Rectal smooth muscle tissue (tissue), 1 donor: ENCODE measurements around the gene EPN1.

ENCODE experiments used
- H3K27ac ChIP-seq: one replicate; pipeline ENCODE4 v1.7.0; 2013; ENCODE audit warnings: low read depth, low read length, inconsistent platforms
- H3K27me3 ChIP-seq: one replicate; pipeline ENCODE4 v1.7.0; 2013; ENCODE audit warnings: low read length; ENCODE audit not compliant: control insufficient read depth, insufficient read depth
- H3K36me3 ChIP-seq: one replicate; pipeline ENCODE4 v1.7.0; 2013; ENCODE audit warnings: low read length; ENCODE audit not compliant: control insufficient read depth, insufficient read depth
- H3K4me1 ChIP-seq: one replicate; pipeline ENCODE4 v1.7.0; 2013; ENCODE audit warnings: low read length; ENCODE audit not compliant: control insufficient read depth, insufficient read depth
- H3K4me3 ChIP-seq: one replicate; pipeline ENCODE4 v1.7.0; 2013; ENCODE audit warnings: low read length
- H3K9ac ChIP-seq: one replicate; pipeline ENCODE4 v1.7.0; 2013; ENCODE audit warnings: low read length

The EPN1 gene

GRCh38 chr19:55679343-55680257 lies 4.6 kb downstream of the EPN1 start:
- peaks cover 19% of the 10 kb centered on the region for H3K36me3 ChIP-seq
- H3K27me3 ChIP-seq = no peaks in the 10 kb centered on the region
- H3K9ac ChIP-seq = no peak overlapping the region
- H3K4me3 ChIP-seq = no peak overlapping the region
- H3K27ac ChIP-seq = no peak overlapping the region
- H3K4me1 ChIP-seq = peaks cover 13% of the 10 kb centered on the region

GRCh38 chr19:55680339-55681130 lies 5.5 kb downstream of the EPN1 start:
- H3K27ac ChIP-seq = no peak overlapping the region
- no peaks in the 10 kb centered on the region for H3K27me3 ChIP-seq
- H3K36me3 ChIP-seq = peaks cover 23% of the 10 kb centered on the region
- peaks cover 13% of the 10 kb centered on the region for H3K4me1 ChIP-seq
- no peak overlapping the region for H3K4me3 ChIP-seq
- H3K9ac ChIP-seq = no peak overlapping the region

- H3K27me3 ChIP-seq = no peaks in the 10 kb centered on the region
- H3K4me3 ChIP-seq = no peak overlapping the region
- H3K36me3 ChIP-seq = peaks cover 28% of the 10 kb centered on the region
- H3K27ac ChIP-seq = no peak overlapping the region
- no peak overlapping the region for H3K9ac ChIP-seq
- H3K4me1 ChIP-seq = peaks cover 5% of the 10 kb centered on the region
These were observed 6.4 kb downstream of the EPN1 start for GRCh38 chr19:55681131-55682092.

GRCh38 chr19:55683449-55684261 lies 8.6 kb downstream of the EPN1 start:
- no peak overlapping the region for H3K9ac ChIP-seq
- no peaks in the 10 kb centered on the region for H3K27me3 ChIP-seq
- peaks cover 22% of the 10 kb centered on the region for H3K36me3 ChIP-seq
- H3K4me3 ChIP-seq = no peak overlapping the region
- no peak overlapping the region for H3K27ac ChIP-seq
- H3K4me1 ChIP-seq = no peaks in the 10 kb centered on the region

- no peak overlapping the region for H3K4me3 ChIP-seq
- H3K36me3 ChIP-seq = peaks cover 23% of the 10 kb centered on the region
- no peak overlapping the region for H3K9ac ChIP-seq
- no peaks in the 10 kb centered on the region for H3K27me3 ChIP-seq
- H3K27ac ChIP-seq = no peak overlapping the region
- no peaks in the 10 kb centered on the region for H3K4me1 ChIP-seq
These were observed 10.1 kb downstream of the EPN1 start for GRCh38 chr19:55684946-55685681.

- Histone ChIP-seq H3K4me1 (no peaks in the 10 kb centered on the region), H3K27ac (no peak overlapping the region), H3K36me3 (peaks cover 30% of the 10 kb centered on the region), H3K27me3 (no peaks in the 10 kb centered on the region), H3K4me3 (no peak overlapping the region), H3K9ac (no peak overlapping the region)
These were observed 10.8 kb downstream of the EPN1 start for GRCh38 chr19:55685776-55686175.

GRCh38 chr19:55686311-55687050 lies 11.5 kb downstream of the EPN1 start:
- Histone ChIP-seq H3K36me3 (peaks cover 35% of the 10 kb centered on the region), H3K27me3 (no peaks in the 10 kb centered on the region), H3K4me3 (no peak overlapping the region), H3K9ac (no peak overlapping the region), H3K4me1 (no peaks in the 10 kb centered on the region), H3K27ac (no peak overlapping the region)

- H3K4me3 ChIP-seq = no peak overlapping the region
- H3K9ac ChIP-seq = no peak overlapping the region
- H3K4me1 ChIP-seq = no peaks in the 10 kb centered on the region
- H3K36me3 ChIP-seq = peaks cover 36% of the 10 kb centered on the region
- H3K27ac ChIP-seq = no peak overlapping the region
- H3K27me3 ChIP-seq = no peaks in the 10 kb centered on the region
These were observed 12.5 kb downstream of the EPN1 start for GRCh38 chr19:55687281-55688201.

GRCh38 chr19:55688422-55689218 lies 13.6 kb downstream of the EPN1 start:
- no peaks in the 10 kb centered on the region for H3K27me3 ChIP-seq

More at GRCh38 chr19:55688422-55689218, 13.6 kb downstream of the EPN1 start:
- Histone ChIP-seq H3K4me1 (no peaks in the 10 kb centered on the region), H3K9ac (no peak overlapping the region), H3K4me3 (no peak overlapping the region), H3K27ac (no peak overlapping the region), H3K36me3 (peaks cover 44% of the 10 kb centered on the region)
